ENCODE data around the gene CACYBP. TPM values are rescaled to one million over a fixed set of nuclear protein-coding genes. Genes with fewer than 3 reads are reported as not detected.

CACYBP gene
- total RNA-seq (2021; fragmentation: NEBNext Ultra II Directional; extraction: Animal tissue kit (Norgen Biotek cat#: 25700)) (195 and 247 TPM in 2 replicates), polyA plus RNA-seq (2011; rRNA removed) (28.3 and 36.1 TPM in 2 replicates), polyA minus RNA-seq (2011; rRNA and poly(A)+ RNA removed) (9.6 and 15.9 TPM in 2 replicates)
- 75.1 TPM for polyA plus RNA-seq (2011; cell fraction: cytosol; rRNA removed)
- polyA plus RNA-seq (2011; cell fraction: nucleus; rRNA removed): 25.0 TPM
- polyA plus RNA-seq (2012, experiment 1 of 2): 137 to 236 TPM (median 158 TPM) in 4 replicates
- polyA plus RNA-seq (2012, experiment 2 of 2): 38.2 TPM
- 93.5 TPM for polyA plus RNA-seq (2013, experiment 1 of 2)
- polyA plus RNA-seq (2013, experiment 2 of 2): 94.0 TPM
- 39.9 TPM for polyA minus RNA-seq (2011; cell fraction: cytosol; rRNA and poly(A)+ RNA removed)
- polyA minus RNA-seq (2011; cell fraction: nucleus; rRNA and poly(A)+ RNA removed): 33.1 TPM
- long read RNA-seq, experiment 1, transcript CACYBP-201 (6 exons, 2,766 nt): major isoform, 58 of 160 reads
- long read RNA-seq, experiment 1, partial matches to known transcripts: 59 of 160 reads
- long read RNA-seq, experiment 1, other reads (novel, unspliced or antisense): 40 of 160 reads
- long read RNA-seq, experiment 2, transcript CACYBP-201 (6 exons, 2,766 nt): major isoform, 293 of 343 reads
- long read RNA-seq, experiment 2, transcript CACYBP-209 (6 exons, 2,835 nt): minor isoform, 6 of 343 reads
- long read RNA-seq, experiment 2, partial matches to known transcripts: 1 of 343 reads
- long read RNA-seq, experiment 2, other reads (novel, unspliced or antisense): 39 of 343 reads

GRCh38 chr1:174999936-175000696 is at the start of gene CACYBP:
Gene CACYBP (plus strand): TSS chr1:174999947. CDS start chr1:175000181, 234 bp downstream.
- Histone ChIP-seq H3K4me3 (ENCODE audit: extremely low read depth in 1 of 4, insufficient read depth in 2 of 4, low read depth in 3 of 4, low read length in 4 of 4) (peak within 1 kb of the TSS; percentile 92 to 96 (median 94)), H3K18ac (ENCODE audit: extremely low read depth, low read length) (peak within 1 kb of the TSS; percentile 89), H3K14ac (ENCODE audit: insufficient read length) (peak within 1 kb of the TSS; percentile 38), H3K79me1 (ENCODE audit: low read depth, low read length) (0 out of 2 replicates have a peak, but pooled peaks cover 1% of the 10 kb centered on the region), H2AK5ac (ENCODE audit: low read depth, low read length) (peak within 1 kb of the TSS; percentile 44; the same call in 1 of the 2 replicates), H2BK120ac (replicated peaks; ENCODE audit: low read depth, low read length) (peak within 1 kb of the TSS; percentile 22), H4K91ac (replicated peaks; ENCODE audit: insufficient read length, low read length) (peak within 1 kb of the TSS; percentile 89), H2BK20ac (ENCODE audit: low read length) (peak within 1 kb of the TSS; percentile 11; the same call in 1 of the 2 replicates), H3K4ac (replicated peaks; ENCODE audit: insufficient read length, low read depth, low read length) (peak within 1 kb of the TSS; percentile 2), H4K20me1 (replicated peaks in 1 of 2; ENCODE audit: control insufficient read depth in 1 of 2, insufficient read depth in 2 of 2, low read length in 2 of 2) (peaks cover 0 to 8% of the 10 kb centered on the region in 2 experiments), H3K4me2 (ENCODE audit: insufficient read depth in 1 of 2, low read depth in 2 of 2, low read length in 2 of 2) (peak within 1 kb of the TSS; percentile 93 to 97), H4K5ac (ENCODE audit: insufficient read length, low read depth, low read length) (peak within 1 kb of the TSS; percentile 85), H2BK15ac (ENCODE audit: low read length) (0 out of 2 replicates have a peak within 1 kb of the TSS, but pooled peaks have one; percentile 24), H3K36me3 (ENCODE audit: control insufficient read depth in 2 of 4, insufficient read depth in 4 of 4, low read length in 3 of 4) (peaks cover 3 to 7% (median 5%) of the 10 kb centered on the region in 4 experiments; a peak in 5 of 8 replicates), H2BK5ac (ENCODE audit: low read depth, low read length) (peak within 1 kb of the TSS; percentile 99), H3K27me3 (replicated peaks in 1 of 4; ENCODE audit: control insufficient read depth in 3 of 4, extremely low read depth in 1 of 4, insufficient read depth in 3 of 4, low read length in 3 of 4) (no peaks in the 10 kb centered on the region), H3K79me2 (ENCODE audit: control insufficient read depth in 1 of 2, insufficient read depth in 2 of 2, low read length in 2 of 2) (peaks cover 34 to 51% of the 10 kb centered on the region in 2 experiments), H3K9me3 (ENCODE audit: insufficient read depth in 2 of 2, low read depth in 1 of 2, low read length in 1 of 2) (no peaks in the 10 kb centered on the region), H2BK12ac (ENCODE audit: low read depth, low read length) (peak within 1 kb of the TSS; percentile 95), H3K4me1 (replicated peaks in 1 of 4; ENCODE audit: control insufficient read depth in 3 of 4, insufficient read depth in 4 of 4, low read length in 3 of 4) (peaks cover 0 to 4% (median 0%) of the 10 kb centered on the region in 4 experiments; a peak in 1 of 7 replicates), H2AFZ (ENCODE audit: low read length) (peak within 1 kb of the TSS; percentile 98), H4K8ac (ENCODE audit: extremely low read depth, insufficient read depth, low read length) (peak within 1 kb of the TSS; percentile 98), H3K27ac (ENCODE audit: low read depth, low read length) (peak within 1 kb of the TSS; percentile 100), H3K9ac (replicated peaks in 1 of 4; ENCODE audit: extremely low read depth in 1 of 4, low read depth in 3 of 4, low read length in 3 of 4) (peak within 1 kb of the TSS; percentile 90 to 100 (median 99)), H3K56ac (replicated peaks; ENCODE audit: insufficient read length, low read depth, low read length) (peak within 1 kb of the TSS; percentile 94), H3K23ac (ENCODE audit: insufficient read length) (no peak within 1 kb of the TSS), H3K23me2 (ENCODE audit: low read depth, low read length) (peaks cover 5% of the 10 kb centered on the region)
- 3% methylated on average over 46 of the region's 71 CpGs; no CpG with 5 or more reads in 1 of the 2 experiments for WGBS, 2 experiments (ENCODE audit: extremely low coverage in 1 of 2, insufficient coverage in 1 of 2, insufficient read length in 1 of 2, insufficient replicate concordance in 2 of 2, low coverage in 1 of 2, low lambda C conversion rate in 2 of 2, missing lambda C conversion rate in 1 of 2)
- FAIRE-seq: no peak
- DNase-seq (ENCODE audit: low read depth in 1 of 2, low spot score in 2 of 2): peak in 1 of 2 experiments; percentile 54
- CTCF ChIA-PET (ENCODE audit: partially characterized antibody): interaction anchor here (0.7 to 2.2 kb wide), 7 partner anchors 15 to 250 kb away, joined by 3 to 6 read pairs (median 4); no protein-coding TSS in a partner anchor
- POLR2A ChIA-PET (ENCODE audit: partially characterized antibody): interaction anchor here (0.7 to 4.5 kb wide), 35 partner anchors 11 to 250 kb away, joined by 3 to 66 read pairs (median 5); partner anchors contain the start of gene MRPS14
- peak in 1 of 2 experiments; percentile 91; a peak in 2 of 4 replicates for TF ChIP-seq HDAC2 (IDR thresholded peaks at IDR 0.05; ENCODE audit: borderline replicate concordance in 1 of 2, low read depth in 2 of 2, low read length in 2 of 2)
- TF ChIP-seq NRF1 (IDR thresholded peaks at IDR 0.05; ENCODE audit: low read depth, low read length): no peak
- TF ChIP-seq SAP30 (IDR thresholded peaks at IDR 0.05; ENCODE audit: insufficient read depth, insufficient replicate concordance, low read length): peak; percentile 34
- TF ChIP-seq, protein P1, sequence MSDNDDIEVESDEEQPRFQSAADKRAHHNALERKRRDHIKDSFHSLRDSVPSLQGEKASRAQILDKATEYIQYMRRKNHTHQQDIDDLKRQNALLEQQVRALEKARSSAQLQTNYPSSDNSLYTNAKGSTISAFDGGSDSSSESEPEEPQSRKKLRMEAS (IDR thresholded peaks at IDR 0.05): peak; percentile 90
- TF ChIP-seq HDAC6 (IDR thresholded peaks at IDR 0.05; ENCODE audit: low read depth, low read length): no peak
